Endothelial cell of umbilical vein (primary cell): ENCODE data around the gene MARK1. TPM values are rescaled to one million over a fixed set of nuclear protein-coding genes. Genes with fewer than 3 reads are reported as not detected.

ENCODE experiments used
- BruUV-seq: library from RNA; stranded (reverse); fragments of 400-500 nt; replicated peaks from 2 replicates; lab custom pipeline; 2021; lab: Mats Ljungman, UMichigan
- CTCF ChIA-PET: fragments of 300-600, 350-600 bp; sonication (Branson Sonifier 250); formaldehyde crosslinking; loops from one replicate; lab custom pipeline; 2021; ENCODE audit warnings: antibody characterized with exemption, inconsistent platforms; lab: Charles Lee
- POLR2A ChIA-PET: fragments of 300-600, 350-600 bp; sonication (Branson Sonifier 250); formaldehyde crosslinking; loops from one replicate; lab custom pipeline; 2021; ENCODE audit warnings: antibody characterized with exemption, inconsistent platforms; lab: Charles Lee
- DNase-seq: peaks from one replicate; pipeline ENCODE4 v3.0.0-alpha.2; 2011; ENCODE audit warnings: low read depth, low spot score
- FAIRE-seq: peaks from 2 replicates; lab custom pipeline; 2011; peaks lifted over from hg19 to GRCh38; lab: Jason Lieb, UNC
- H2AFZ ChIP-seq: 2 replicates; pipeline ENCODE4 v1.6.0; 2012; ENCODE audit warnings: low read depth, low read length, control low read depth, inconsistent platforms
- H3K27ac ChIP-seq: 2 replicates; pipeline ENCODE4 v1.5.1; 2011; ENCODE audit warnings: low read depth, mild to moderate bottlenecking, control low read depth, low read length, moderate library complexity; ENCODE audit not compliant: insufficient read depth
- H3K27me3 ChIP-seq, 2 experiments: 2 replicates each; pipeline versions ENCODE4 v1.6.0 to v1.6.1; 2011; ENCODE audit warnings: low read length in 2 of 2, mixed read lengths in 1 of 2; ENCODE audit not compliant: control insufficient read depth in 2 of 2, insufficient read depth in 2 of 2
- H3K36me3 ChIP-seq, 2 experiments: 2 replicates in 1 of 2; 3 replicates in 1 of 2; pipeline ENCODE4 v1.5.1; 2011; ENCODE audit warnings: low read length in 2 of 2, mild to moderate bottlenecking in 1 of 2, moderate library complexity in 1 of 2; ENCODE audit not compliant: control insufficient read depth in 2 of 2, insufficient read depth in 2 of 2; ENCODE audit errors: extremely low read depth in 1 of 2
- H3K4me1 ChIP-seq: 3 replicates; pipeline ENCODE4 v1.5.1; 2011; ENCODE audit warnings: mild to moderate bottlenecking, low read length; ENCODE audit not compliant: control insufficient read depth, insufficient read depth; ENCODE audit errors: extremely low read depth
- H3K4me2 ChIP-seq: 2 replicates; pipeline ENCODE4 v1.6.1; 2011; ENCODE audit warnings: low read length, control low read depth, mixed read lengths; ENCODE audit not compliant: insufficient read depth
- H3K4me3 ChIP-seq, 3 experiments: fragments of 200-600 bp in 1 of 3; sonication (generic), shearing (Covaris generic) in 1 of 3; replicated peaks in 1 of 3; 2 replicates each; pipeline ENCODE4 v1.5.1; 2011 to 2016; ENCODE audit warnings: control low read depth in 3 of 3, low read length in 3 of 3, mild to moderate bottlenecking in 2 of 3, inconsistent platforms in 1 of 3, low read depth in 1 of 3, moderate library complexity in 1 of 3; ENCODE audit not compliant: insufficient read depth in 1 of 3
- H3K79me2 ChIP-seq: 2 replicates; pipeline ENCODE4 v1.6.0; 2012; ENCODE audit warnings: low read length, inconsistent platforms; ENCODE audit not compliant: control insufficient read depth, insufficient read depth
- H3K9ac ChIP-seq: replicated peaks from 2 replicates; pipeline ENCODE3; 2011; ENCODE audit warnings: low read length, control low read depth; ENCODE audit not compliant: insufficient read depth; ENCODE audit errors: extremely low read depth
- H3K9me1 ChIP-seq: replicated peaks from 3 replicates; pipeline ENCODE4 v1.6.0; 2011; ENCODE audit warnings: mild to moderate bottlenecking, low read length; ENCODE audit not compliant: control insufficient read depth, insufficient read depth; ENCODE audit errors: extremely low read depth
- H3K9me3 ChIP-seq: replicated peaks from 2 replicates; pipeline ENCODE4 v1.5.1; 2012; ENCODE audit warnings: low read length, inconsistent platforms; ENCODE audit not compliant: control insufficient read depth, insufficient read depth
- H4K20me1 ChIP-seq: replicated peaks from 2 replicates; pipeline ENCODE3; 2011; ENCODE audit warnings: mild to moderate bottlenecking, low read length; ENCODE audit not compliant: control insufficient read depth, insufficient read depth; ENCODE audit errors: extremely low read depth
- CTCF ChIP-seq, 2 donors: IDR thresholded peaks; 1 replicate in 1 of 2; 2 replicates in 1 of 2; pipeline ENCODE4 v1.5.1; 2011; ENCODE audit warnings: low read length in 2 of 2, mild to moderate bottlenecking in 2 of 2, moderate library complexity in 2 of 2, control low read depth in 1 of 2, inconsistent platforms in 1 of 2, low read depth in 1 of 2; ENCODE audit not compliant: insufficient read depth in 1 of 2; ENCODE audit errors: extremely low read depth in 1 of 2
- EZH2 ChIP-seq: IDR thresholded peaks from 2 replicates; pipeline ENCODE4 v1.6.1; 2012; ENCODE audit warnings: borderline replicate concordance, low read depth, mild to moderate bottlenecking, moderate library complexity, low read length, inconsistent platforms; ENCODE audit not compliant: severe bottlenecking
- FOS ChIP-seq: IDR thresholded peaks from 2 replicates; pipeline ENCODE4 v1.6.1; 2011; ENCODE audit warnings: mild to moderate bottlenecking, low read length, moderate library complexity, borderline replicate concordance; ENCODE audit not compliant: insufficient read depth
- GATA2 ChIP-seq: IDR thresholded peaks from 2 replicates; pipeline ENCODE4 v1.7.0; 2011; ENCODE audit warnings: low read depth, mild to moderate bottlenecking, moderate library complexity, mixed read lengths, low read length; ENCODE audit not compliant: insufficient read length, insufficient read depth
- JUN ChIP-seq: IDR thresholded peaks from 2 replicates; pipeline ENCODE4 v1.6.1; 2011; ENCODE audit warnings: borderline replicate concordance, low read depth; ENCODE audit not compliant: insufficient read length, insufficient read depth
- MAX ChIP-seq: IDR thresholded peaks from 2 replicates; pipeline ENCODE4 v1.6.1; 2011; ENCODE audit not compliant: insufficient read depth, insufficient read length
- MYC ChIP-seq: IDR thresholded peaks from one replicate; pipeline ENCODE4 v1.6.1; 2011; ENCODE audit warnings: mild to moderate bottlenecking, low read depth, low read length
- POLR2A ChIP-seq: IDR thresholded peaks from 2 replicates; pipeline ENCODE4 v1.6.1; 2012; ENCODE audit warnings: low read depth, mild to moderate bottlenecking, control low read depth, low read length
- POLR2AphosphoS5 ChIP-seq: IDR thresholded peaks from 2 replicates; pipeline ENCODE4 v1.6.1; 2012; ENCODE audit warnings: low read depth, mild to moderate bottlenecking, control low read depth, low read length, moderate library complexity; ENCODE audit not compliant: insufficient read depth
- dilution Hi-C: fragments of 300-500 bp; cut with MboI; formaldehyde crosslinking; loops from one replicate; pipeline ENCODE4 v1.15.0; 2019; ENCODE audit warnings: low sequenced_read_pairs; ENCODE audit not compliant: extremely low pct_ligation_motif_present
- intact Hi-C: fragments of 100-400 bp; cut with micrococcal nuclease; formaldehyde crosslinking; loops from one replicate; pipeline ENCODE4 v1.10.0; 2022
- polyA plus RNA-seq, 4 experiments: library from polyadenylated mRNA; depleted of rRNA in 3 of 4; stranded (reverse) in 3 of 4; unstranded in 1 of 4; fragments of >200 nt; gene quantifications; 2 replicates each; pipeline versions ENCODE4 v1.2.1 to v1.2.3, GENCODE V29; 2011 to 2012; ENCODE audit warnings: missing spikeins in 1 of 4
- total RNA-seq: library from RNA; stranded (reverse); gene quantifications from 2 replicates; pipeline ENCODE4 v1.2.3, GENCODE V29; 2021

MARK1 gene
- total and polyA plus RNA-seq, 2 donors (not counting 3 experiments of a cell fraction or from before 2014, with no cell fraction given) = 1.2 to 5.5 TPM

- no peak for FAIRE-seq
- dilution Hi-C loops = no loop called here
- H3K9ac ChIP-seq = no peak overlapping the region
Measured at GRCh38 chr1:220687809-220688208, 159.9 kb downstream of the MARK1 start.

More at GRCh38 chr1:220687809-220688208, 159.9 kb downstream of the MARK1 start:
- Histone ChIP-seq H3K4me3 (no peak overlapping the region), H3K27me3 (no peaks in the 10 kb centered on the region), H3K9me1 (no peaks in the 10 kb centered on the region), H3K4me1 (peaks cover 16% of the 10 kb centered on the region), H3K9me3 (no peaks in the 10 kb centered on the region), H4K20me1 (no peaks in the 10 kb centered on the region), H3K36me3 (no peaks in the 10 kb centered on the region), H2AFZ (no peak overlapping the region), H3K4me2 (no peak overlapping the region), H3K27ac (no peak overlapping the region), H3K79me2 (peaks cover 11% of the 10 kb centered on the region)
- BruUV-seq = no TSS peak
- ChIA-PET POLR2A (no interaction called here), CTCF (interaction anchor here (7.3 kb wide), 1 partner anchor 46 kb away, joined by 83 read pairs; no protein-coding TSS in a partner anchor)
- TF ChIP-seq MYC = no peak
- TF ChIP-seq MAX = no peak
- TF ChIP-seq CTCF (IDR thresholded peaks at IDR 0.05; ENCODE audit: extremely low read depth in 1 of 2, insufficient read depth in 1 of 2, low read depth in 1 of 2, low read length in 2 of 2) = no peak
- no peak for TF ChIP-seq GATA2
- TF ChIP-seq POLR2AphosphoS5 = no peak
- no peak for TF ChIP-seq EZH2
- TF ChIP-seq POLR2A = no peak
- no peak for TF ChIP-seq FOS
- TF ChIP-seq JUN = no peak
- intact Hi-C loops = loop anchor here (5.0 to 10.0 kb wide), 2 partner anchors 391 to 503 kb away; no protein-coding TSS in a partner anchor
- no peak for DNase-seq
